Measurements from ENCODE around the gene ETV6. TPM values are rescaled to one million over a fixed set of nuclear protein-coding genes. Genes with fewer than 3 reads are reported as not detected.

Gene ETV6
- total RNA-seq, 2 experiments from 2014 or later: 28.5 to 30.2 TPM

DNA sequence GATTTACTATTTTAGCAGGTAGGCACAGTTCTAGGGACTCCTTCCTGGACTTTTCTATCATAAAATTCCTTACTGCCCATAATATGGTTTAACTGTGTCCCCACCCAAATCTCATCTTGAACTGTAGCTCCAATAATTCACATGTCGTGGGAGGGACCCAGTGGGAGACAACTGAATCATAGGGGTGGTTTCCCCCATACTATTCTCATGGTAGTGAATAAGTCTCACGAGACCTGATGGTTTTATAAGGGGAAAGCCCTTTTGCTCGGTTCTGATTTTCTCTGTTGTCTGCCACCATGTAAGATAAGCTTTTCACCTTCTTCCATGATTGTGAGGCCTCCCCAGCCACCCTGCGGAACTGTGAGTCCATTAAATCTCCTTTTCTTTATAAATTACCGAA is 10.0 kb upstream of the ETV6 start:
- H3K27me3 Mint-ChIP-seq: no peaks in the 10 kb centered on the region
- peaks cover 0 to 9% of the 10 kb centered on the region in 2 experiments for H3K9me3 ChIP-seq (ENCODE audit: control insufficient read depth in 1 of 2, insufficient read depth in 1 of 2, low read length in 2 of 2)
- DNase-seq (no peak), ATAC-seq (ENCODE audit: poor library complexity) (no peak)
- H3K27ac Mint-ChIP-seq: no peak overlapping the region
- intact Hi-C loops (cut with DNase I, micrococcal nuclease): loop anchor here in 1 of 2 experiments (10.0 kb wide), 1 partner anchor 625 kb away; no protein-coding TSS in a partner anchor
- ChIA-PET POLR2A (no interaction called here), CTCF (no interaction called here)
- H3K27ac ChIP-seq (ENCODE audit: low read depth in 1 of 2, low read length in 2 of 2): no peak overlapping the region
- H3K4me3 ChIP-seq (ENCODE audit: low read length): no peak overlapping the region
- H3K9me3 Mint-ChIP-seq: peaks cover 2% of the 10 kb centered on the region
- H3K4me1 ChIP-seq (ENCODE audit: insufficient read depth, low read length): no peaks in the 10 kb centered on the region
- TF ChIP-seq CTCF (IDR thresholded peaks at IDR 0.05): no peak
- no peaks in the 10 kb centered on the region for H3K36me3 ChIP-seq (ENCODE audit: insufficient read depth, low read length)
- H3K4me3 Mint-ChIP-seq: no peak overlapping the region
- no peaks in the 10 kb centered on the region for H3K27me3 ChIP-seq (ENCODE audit: control insufficient read depth in 1 of 2, insufficient read depth in 2 of 2, low read length in 2 of 2)
- no peaks in the 10 kb centered on the region for H3K4me1 Mint-ChIP-seq (ENCODE audit: low read depth)
- no peaks in the 10 kb centered on the region for H3K36me3 Mint-ChIP-seq (ENCODE audit: low read depth)

- Mint-ChIP-seq H3K4me1 (ENCODE audit: low read depth) (no peaks in the 10 kb centered on the region), H3K9me3 (no peaks in the 10 kb centered on the region), H3K27ac (no peak overlapping the region), H3K4me3 (no peak overlapping the region), H3K36me3 (ENCODE audit: low read depth) (no peaks in the 10 kb centered on the region), H3K27me3 (no peaks in the 10 kb centered on the region)
- ChIA-PET POLR2A (interaction anchor here (0.8 kb wide), 1 partner anchor 9 kb away, joined by 3 read pairs; no protein-coding TSS in a partner anchor), CTCF (no interaction called here)
- intact Hi-C loops (cut with DNase I, micrococcal nuclease): no loop called here
- H3K36me3 ChIP-seq (ENCODE audit: insufficient read depth, low read length): no peaks in the 10 kb centered on the region
- no peaks in the 10 kb centered on the region for H3K27me3 ChIP-seq (ENCODE audit: control insufficient read depth in 1 of 2, insufficient read depth in 2 of 2, low read length in 2 of 2)
- peaks cover 0 to 6% of the 10 kb centered on the region in 2 experiments for H3K9me3 ChIP-seq (ENCODE audit: control insufficient read depth in 1 of 2, insufficient read depth in 1 of 2, low read length in 2 of 2)
- no peaks in the 10 kb centered on the region for H3K4me1 ChIP-seq (ENCODE audit: insufficient read depth, low read length)
- no peak for TF ChIP-seq CTCF (IDR thresholded peaks at IDR 0.05)
- no peak for ATAC-seq (ENCODE audit: poor library complexity)
- H3K4me3 ChIP-seq (ENCODE audit: low read length): no peak overlapping the region
- no peak for DNase-seq
- no peak overlapping the region for H3K27ac ChIP-seq (ENCODE audit: low read depth in 1 of 2, low read length in 2 of 2)
Measured at GRCh38 chr12:11641522-11641921, 8.0 kb upstream of the ETV6 start.

DNA sequence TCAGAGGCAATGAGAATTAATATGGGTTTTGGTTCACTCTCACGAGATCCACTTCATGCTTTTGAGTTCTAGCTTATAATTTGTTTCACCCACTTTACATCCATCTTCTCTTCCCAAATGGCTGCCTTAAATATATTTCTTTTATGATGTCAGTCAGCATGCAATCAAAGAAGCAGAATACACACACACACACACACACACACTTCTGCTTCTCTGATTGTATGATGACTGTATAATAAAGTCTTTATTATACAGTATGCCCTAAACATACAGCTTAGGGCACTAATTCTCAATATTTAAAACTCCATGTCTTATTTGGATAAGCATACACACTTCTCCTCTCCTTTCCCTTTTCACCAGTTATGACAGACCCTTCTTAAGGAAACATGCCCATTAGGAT is 6.7 kb upstream of the ETV6 start:
- no peak overlapping the region for H3K27ac ChIP-seq (ENCODE audit: low read depth in 1 of 2, low read length in 2 of 2)
- H3K4me3 Mint-ChIP-seq: no peak overlapping the region
- intact Hi-C loops (cut with DNase I, micrococcal nuclease): no loop called here
- DNase-seq (no peak), ATAC-seq (ENCODE audit: poor library complexity) (no peak)
- CTCF ChIA-PET: no interaction called here
- no peak overlapping the region for H3K27ac Mint-ChIP-seq
- H3K27me3 ChIP-seq (ENCODE audit: control insufficient read depth in 1 of 2, insufficient read depth in 2 of 2, low read length in 2 of 2): no peaks in the 10 kb centered on the region
- H3K36me3 Mint-ChIP-seq (ENCODE audit: low read depth): no peaks in the 10 kb centered on the region
- no peaks in the 10 kb centered on the region for H3K9me3 Mint-ChIP-seq
- TF ChIP-seq CTCF (IDR thresholded peaks at IDR 0.05): no peak
- no peaks in the 10 kb centered on the region for H3K4me1 ChIP-seq (ENCODE audit: insufficient read depth, low read length)
- no peaks in the 10 kb centered on the region for H3K27me3 Mint-ChIP-seq
- no peaks in the 10 kb centered on the region for H3K4me1 Mint-ChIP-seq (ENCODE audit: low read depth)
- H3K9me3 ChIP-seq (ENCODE audit: control insufficient read depth in 1 of 2, insufficient read depth in 1 of 2, low read length in 2 of 2): no peaks in the 10 kb centered on the region
- no peaks in the 10 kb centered on the region for H3K36me3 ChIP-seq (ENCODE audit: insufficient read depth, low read length)
- POLR2A ChIA-PET: no interaction called here
- H3K4me3 ChIP-seq (ENCODE audit: low read length): no peak overlapping the region
